Measurements from ENCODE around the gene YIPF3.

Gene YIPF3

GRCh38 chr6:43464337-43464736 is 52.4 kb downstream of the YIPF3 start:
- no peak for DNase-seq (ENCODE audit: low read depth in 2 of 2)

GRCh38 chr6:43461936-43462335 is 54.8 kb downstream of the YIPF3 start:
- no peak for DNase-seq (ENCODE audit: low read depth in 2 of 2)
